GM19438 (cell line): ENCODE results near the gene POU2AF2.

ENCODE experiments used
- ATAC-seq: cut with Tn5 transposase; IDR thresholded peaks from one replicate; pipeline ENCODE4 v1.9.1; 2021; ENCODE audit warnings: low read depth; ENCODE audit not compliant: unreplicated experiment

POU2AF2 gene

GRCh38 chr11:111327908-111328624, 82.5 kb downstream of the POU2AF2 start:
- no peak for ATAC-seq

- no peak for ATAC-seq
These were observed 84.0 kb downstream of the POU2AF2 start for GRCh38 chr11:111329306-111330204.

GRCh38 chr11:111330234-111330893, 84.8 kb downstream of the POU2AF2 start:
- no peak for ATAC-seq

- ATAC-seq: no peak
These were observed 86.4 kb downstream of the POU2AF2 start for GRCh38 chr11:111331711-111332479.

GRCh38 chr11:111334532-111335502, 89.3 kb downstream of the POU2AF2 start:
- no peak for ATAC-seq

GRCh38 chr11:111335549-111335948, 90.0 kb downstream of the POU2AF2 start:
- no peak for ATAC-seq
